SK-N-SH treated with all-trans-retinoic acid at 6 μM for 48 hours (cell line): ENCODE measurements around the gene KIF21A.

Experiments
- ARNTL ChIP-seq: fragments of 450-650 bp; formaldehyde crosslinking; IDR thresholded peaks from 2 replicates; pipeline ENCODE4 v1.5.0; 2020; ENCODE audit warnings: low read depth, mild to moderate bottlenecking, moderate library complexity, borderline replicate concordance
- ISL1 ChIP-seq: fragments of 250-450 bp; sonication (Bioruptor Pico); IDR thresholded peaks from 2 replicates; pipeline ENCODE4 v2.1.2; 2022; ENCODE audit warnings: mild to moderate bottlenecking, moderate library complexity
- OSR1 ChIP-seq: fragments of 250-450 bp; sonication (Bioruptor Pico); IDR thresholded peaks from 2 replicates; pipeline ENCODE4 v1.8.0; 2022; ENCODE audit warnings: moderate library complexity, mild to moderate bottlenecking, inconsistent platforms
- RARB ChIP-seq: fragments of 250-450 bp; sonication (Bioruptor Pico); IDR thresholded peaks from 2 replicates; pipeline ENCODE4 v1.8.0; 2021; ENCODE audit warnings: mild to moderate bottlenecking, moderate library complexity
- ZFP3 ChIP-seq: fragments of 250-450 bp; sonication (Bioruptor Pico); IDR thresholded peaks from 2 replicates; pipeline ENCODE4 v1.5.0; 2020; ENCODE audit warnings: mild to moderate bottlenecking, moderate library complexity
- ZFP30 ChIP-seq: fragments of 450-650 bp; formaldehyde crosslinking; IDR thresholded peaks from 2 replicates; pipeline ENCODE4 v1.5.0; 2022; ENCODE audit warnings: mild to moderate bottlenecking, moderate library complexity
- ZNF565 ChIP-seq: fragments of 450-650 bp; formaldehyde crosslinking; conservative IDR thresholded peaks from 2 replicates; pipeline ENCODE4 v1.5.0; 2020; ENCODE audit warnings: low read depth, mild to moderate bottlenecking, moderate library complexity
- ZNF70 ChIP-seq: fragments of 450-650 bp; formaldehyde crosslinking; IDR thresholded peaks from 2 replicates; pipeline ENCODE4 v1.5.0; 2020; ENCODE audit warnings: mild to moderate bottlenecking, moderate library complexity
- TF ChIP-seq, protein P1 (sequence below): fragments of 250-450 bp; sonication (Bioruptor Pico); IDR thresholded peaks from 2 replicates; pipeline ENCODE4 v1.8.0; 2020; ENCODE audit warnings: mild to moderate bottlenecking, moderate library complexity, borderline replicate concordance
- TF ChIP-seq, protein P2 (sequence below): fragments of 250-450 bp; sonication (Bioruptor Pico); IDR thresholded peaks from 2 replicates; pipeline ENCODE4 v1.5.1; 2020; ENCODE audit warnings: low read depth, mild to moderate bottlenecking, moderate library complexity

DNA sequence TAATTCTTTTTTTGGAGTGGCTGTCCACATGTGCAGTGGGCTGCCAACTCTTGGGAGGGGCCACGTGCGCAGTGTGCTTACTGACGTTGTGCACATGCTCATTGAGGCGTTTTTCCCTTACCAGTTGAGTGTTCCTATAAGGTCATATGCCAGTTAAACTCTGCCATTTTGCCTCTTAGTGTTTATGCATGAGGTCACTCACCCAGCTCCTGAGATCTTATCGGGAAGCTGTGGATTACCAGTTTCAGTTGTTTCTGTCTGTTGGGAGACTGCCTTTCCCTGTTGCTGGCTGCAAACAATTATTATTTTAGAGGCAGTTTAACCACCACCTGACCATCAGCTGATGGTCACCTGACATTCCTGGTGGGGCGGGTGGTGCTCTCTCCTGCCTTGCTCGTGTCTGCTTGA lies 16.1 kb upstream of the KIF21A start:
- TF ChIP-seq ISL1 (CRISPR knock-in tag) (no peak), ZNF565 (no peak), OSR1 (no peak), ZFP3 (CRISPR knock-in tag) (no peak), ARNTL (CRISPR knock-in tag) (no peak), ZFP30 (CRISPR knock-in tag) (no peak), ZNF70 (CRISPR knock-in tag) (no peak), RARB (CRISPR knock-in tag) (no peak)
- TF ChIP-seq, protein P1, sequence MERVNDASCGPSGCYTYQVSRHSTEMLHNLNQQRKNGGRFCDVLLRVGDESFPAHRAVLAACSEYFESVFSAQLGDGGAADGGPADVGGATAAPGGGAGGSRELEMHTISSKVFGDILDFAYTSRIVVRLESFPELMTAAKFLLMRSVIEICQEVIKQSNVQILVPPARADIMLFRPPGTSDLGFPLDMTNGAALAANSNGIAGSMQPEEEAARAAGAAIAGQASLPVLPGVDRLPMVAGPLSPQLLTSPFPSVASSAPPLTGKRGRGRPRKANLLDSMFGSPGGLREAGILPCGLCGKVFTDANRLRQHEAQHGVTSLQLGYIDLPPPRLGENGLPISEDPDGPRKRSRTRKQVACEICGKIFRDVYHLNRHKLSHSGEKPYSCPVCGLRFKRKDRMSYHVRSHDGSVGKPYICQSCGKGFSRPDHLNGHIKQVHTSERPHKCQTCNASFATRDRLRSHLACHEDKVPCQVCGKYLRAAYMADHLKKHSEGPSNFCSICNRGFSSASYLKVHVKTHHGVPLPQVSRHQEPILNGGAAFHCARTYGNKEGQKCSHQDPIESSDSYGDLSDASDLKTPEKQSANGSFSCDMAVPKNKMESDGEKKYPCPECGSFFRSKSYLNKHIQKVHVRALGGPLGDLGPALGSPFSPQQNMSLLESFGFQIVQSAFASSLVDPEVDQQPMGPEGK (CRISPR knock-in tag), result no peak
- TF ChIP-seq, protein P2, sequence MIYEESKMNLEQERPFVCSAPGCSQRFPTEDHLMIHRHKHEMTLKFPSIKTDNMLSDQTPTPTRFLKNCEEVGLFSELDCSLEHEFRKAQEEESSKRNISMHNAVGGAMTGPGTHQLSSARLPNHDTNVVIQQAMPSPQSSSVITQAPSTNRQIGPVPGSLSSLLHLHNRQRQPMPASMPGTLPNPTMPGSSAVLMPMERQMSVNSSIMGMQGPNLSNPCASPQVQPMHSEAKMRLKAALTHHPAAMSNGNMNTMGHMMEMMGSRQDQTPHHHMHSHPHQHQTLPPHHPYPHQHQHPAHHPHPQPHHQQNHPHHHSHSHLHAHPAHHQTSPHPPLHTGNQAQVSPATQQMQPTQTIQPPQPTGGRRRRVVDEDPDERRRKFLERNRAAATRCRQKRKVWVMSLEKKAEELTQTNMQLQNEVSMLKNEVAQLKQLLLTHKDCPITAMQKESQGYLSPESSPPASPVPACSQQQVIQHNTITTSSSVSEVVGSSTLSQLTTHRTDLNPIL (CRISPR knock-in tag), result no peak
